Hindlimb muscle (tissue), 1 donor: ENCODE results near the gene HVCN1. TPM values are rescaled to one million over a fixed set of nuclear protein-coding genes. Genes with fewer than 3 reads are reported as not detected.

Experiments used
- DNase-seq: peaks from one replicate; pipeline ENCODE4 v3.0.0-alpha.2; 2013
- polyA plus RNA-seq: library from polyadenylated mRNA; unstranded; fragments of 120-200 nt; gene quantifications from one replicate; pipeline ENCODE4 v1.2.1, GENCODE V29; 2013; ENCODE audit not compliant: insufficient read length

HVCN1 gene
- polyA plus RNA-seq, 1 donor, result 4.4 TPM

DNA sequence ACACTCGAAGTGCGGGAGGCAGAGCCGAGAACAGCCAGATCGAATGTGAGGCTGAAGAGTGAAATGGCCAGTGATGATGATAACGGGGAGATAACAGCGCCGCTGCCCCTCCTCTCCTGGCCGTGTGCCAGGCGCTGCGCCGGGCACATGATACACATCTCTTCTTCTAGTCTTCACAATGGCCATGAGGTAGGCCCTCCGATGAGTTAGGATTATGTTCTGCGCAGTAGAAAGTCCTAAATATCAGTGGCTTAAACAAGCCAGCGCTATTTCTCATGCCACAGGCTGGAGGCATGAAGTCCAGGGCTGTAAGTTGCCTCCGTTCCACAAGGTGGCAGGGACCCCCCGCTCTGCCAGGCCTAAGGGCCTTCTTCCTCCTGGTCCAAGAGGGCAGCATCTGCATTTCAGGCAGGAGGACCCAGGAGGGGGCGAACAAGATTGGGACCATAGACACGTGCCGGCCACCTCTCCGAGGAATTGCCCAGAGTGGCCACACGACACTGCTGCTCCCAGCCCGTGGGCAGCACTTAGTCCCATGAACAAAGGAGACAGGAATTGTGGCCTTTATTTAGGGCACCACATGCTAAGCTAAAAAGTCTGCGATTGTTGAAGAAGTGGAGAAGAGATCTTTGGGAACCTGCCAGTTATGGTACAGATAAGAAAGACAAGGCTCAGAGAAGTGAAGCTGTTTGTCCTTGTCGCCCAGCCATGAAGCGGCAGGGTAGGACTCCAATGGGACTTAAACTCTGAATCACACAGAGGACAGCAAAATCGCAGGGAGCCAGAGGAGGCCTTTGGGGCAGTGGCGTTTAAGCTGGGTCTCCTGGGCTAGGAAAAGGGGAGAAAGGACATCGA lies 10.9 kb upstream of the HVCN1 start:
- DNase-seq, result no peak

DNA sequence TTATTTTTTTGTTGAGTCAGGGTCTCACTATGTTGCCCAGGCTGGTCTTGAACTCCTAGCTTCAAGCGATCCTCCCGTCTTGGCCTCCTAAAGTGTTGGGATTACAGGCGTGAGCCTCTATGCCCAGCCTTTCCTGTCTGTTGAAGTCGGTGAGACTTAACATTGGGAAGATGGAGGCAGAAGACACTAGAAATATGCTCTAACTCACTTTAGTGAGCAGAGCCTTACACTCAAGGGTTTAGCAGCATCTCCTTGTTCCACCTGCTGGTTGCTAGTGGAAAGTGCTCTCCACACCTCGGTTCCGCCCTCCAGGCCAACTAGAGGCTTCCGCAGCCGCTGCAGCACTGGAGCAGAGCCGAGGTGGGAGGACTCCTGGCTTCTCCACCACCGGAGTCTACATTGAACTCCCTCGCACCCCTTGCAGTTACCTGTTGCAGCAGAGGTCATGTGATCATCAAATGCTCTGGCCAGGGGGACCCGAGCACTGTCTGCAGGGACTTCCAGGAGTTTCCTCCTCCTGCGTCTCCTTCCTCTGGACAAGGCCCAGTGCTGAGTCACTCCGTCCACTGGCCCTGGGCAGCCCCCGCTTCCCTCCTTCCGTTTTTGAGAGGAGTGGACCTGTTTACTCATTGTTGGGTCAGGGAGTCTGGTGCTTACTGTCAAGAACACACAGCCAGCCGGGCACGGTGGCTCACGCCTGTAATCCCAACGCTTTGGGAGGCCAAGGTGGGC lies 9.4 kb upstream of the HVCN1 start:
- DNase-seq, result peak; percentile 81

DNA sequence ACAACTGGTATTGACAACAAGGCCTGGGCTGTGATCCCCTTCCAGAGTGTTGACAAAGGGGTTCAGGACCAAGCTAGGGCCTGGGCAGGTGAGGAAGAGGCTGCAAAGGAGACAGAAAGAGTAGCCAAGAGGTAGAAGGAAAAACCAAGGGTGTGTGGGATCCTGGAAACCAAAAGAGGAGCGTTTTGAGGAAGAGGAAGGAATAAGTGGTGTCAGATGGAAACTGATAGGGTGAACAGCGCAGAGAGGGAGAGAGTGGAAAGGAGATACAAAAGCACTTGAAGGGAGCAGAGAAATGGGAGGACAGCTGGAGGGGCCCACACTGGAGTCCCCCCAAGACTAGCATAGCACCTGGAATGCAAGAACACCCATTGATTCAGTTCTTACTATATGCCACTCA lies 8.3 kb upstream of the HVCN1 start:
- no peak for DNase-seq

DNA sequence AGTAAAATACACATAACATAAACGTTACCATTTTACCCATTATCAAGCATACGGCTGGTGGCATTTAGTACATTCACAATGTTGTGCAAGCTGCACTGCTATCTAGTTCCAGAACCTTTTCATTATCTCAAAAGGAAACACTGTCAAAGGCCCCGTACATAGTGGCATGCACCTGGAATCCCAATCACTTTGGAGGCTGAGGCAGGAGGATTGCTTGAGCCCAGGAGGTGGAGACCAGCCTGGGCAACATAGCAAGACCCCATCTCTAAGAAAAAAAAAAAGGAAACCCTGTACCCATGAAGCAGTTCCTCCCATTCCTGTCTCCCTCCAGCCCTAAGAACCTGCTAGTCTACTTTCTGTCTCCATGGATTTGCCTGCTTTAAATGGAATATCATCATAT lies 7.4 kb upstream of the HVCN1 start:
- no peak for DNase-seq

DNA sequence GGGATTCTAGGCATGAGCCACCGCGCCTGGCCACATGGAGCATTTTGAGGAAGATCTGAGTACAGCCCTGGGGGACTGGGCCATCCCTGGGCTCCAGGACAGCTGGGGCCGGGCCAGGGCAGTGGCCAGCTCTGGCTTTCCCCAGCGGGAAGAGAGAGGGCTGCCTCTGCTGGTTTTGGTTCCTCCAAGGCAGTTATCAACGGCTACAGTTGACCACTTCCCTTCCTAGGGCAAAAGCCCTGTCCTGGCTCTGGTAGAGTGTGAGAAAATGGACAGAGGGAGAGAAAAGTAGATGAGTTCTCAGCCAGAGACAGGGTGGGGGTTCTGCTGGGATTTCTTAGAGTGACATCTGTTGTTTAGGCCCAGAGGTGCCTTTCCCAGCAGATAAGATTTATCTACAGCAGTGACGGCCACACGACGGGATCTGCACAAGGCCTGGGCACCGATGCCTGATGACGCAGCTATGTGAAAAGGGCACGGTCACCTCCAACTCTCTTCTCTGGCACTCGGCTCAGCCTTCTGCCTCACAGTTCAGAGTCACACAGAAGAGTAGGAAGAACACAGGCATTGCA lies 5.5 kb upstream of the HVCN1 start:
- DNase-seq, result no peak

DNA sequence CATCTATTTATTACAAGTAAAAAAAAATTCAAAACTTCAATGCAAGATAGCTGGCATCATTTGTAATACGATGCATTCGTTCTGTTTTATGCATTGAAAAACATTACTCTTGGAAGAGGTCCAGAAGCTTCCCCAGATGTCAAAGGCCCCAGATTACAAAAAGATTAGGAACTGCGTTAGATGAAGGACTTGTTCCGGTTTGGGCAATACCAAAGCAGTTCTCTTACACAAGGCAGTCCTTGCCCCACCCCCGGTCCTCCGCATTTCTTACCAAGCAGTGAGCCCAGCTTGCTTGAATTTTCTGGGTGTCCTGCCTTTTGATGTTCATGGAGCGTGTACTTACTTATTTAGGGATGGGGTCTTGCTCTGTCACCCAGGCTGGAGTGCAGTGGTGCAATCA lies 4.8 kb upstream of the HVCN1 start:
- no peak for DNase-seq

DNA sequence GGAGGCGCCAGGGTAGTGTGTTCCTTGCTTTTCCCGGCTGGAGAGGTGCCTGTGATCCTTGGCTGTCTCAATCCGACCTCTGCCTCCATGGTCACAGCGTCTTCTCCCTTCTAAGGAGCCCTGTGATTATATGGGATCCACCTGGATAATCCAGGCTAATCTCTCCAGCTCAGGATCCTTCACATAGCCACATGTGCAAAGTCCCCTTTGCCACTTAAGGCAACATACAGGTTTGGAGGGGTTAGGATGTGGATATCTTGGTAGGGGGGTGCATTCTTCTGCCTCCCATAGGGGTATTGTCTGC lies 1.2 kb upstream of the HVCN1 start:
- DNase-seq, result no peak

DNA sequence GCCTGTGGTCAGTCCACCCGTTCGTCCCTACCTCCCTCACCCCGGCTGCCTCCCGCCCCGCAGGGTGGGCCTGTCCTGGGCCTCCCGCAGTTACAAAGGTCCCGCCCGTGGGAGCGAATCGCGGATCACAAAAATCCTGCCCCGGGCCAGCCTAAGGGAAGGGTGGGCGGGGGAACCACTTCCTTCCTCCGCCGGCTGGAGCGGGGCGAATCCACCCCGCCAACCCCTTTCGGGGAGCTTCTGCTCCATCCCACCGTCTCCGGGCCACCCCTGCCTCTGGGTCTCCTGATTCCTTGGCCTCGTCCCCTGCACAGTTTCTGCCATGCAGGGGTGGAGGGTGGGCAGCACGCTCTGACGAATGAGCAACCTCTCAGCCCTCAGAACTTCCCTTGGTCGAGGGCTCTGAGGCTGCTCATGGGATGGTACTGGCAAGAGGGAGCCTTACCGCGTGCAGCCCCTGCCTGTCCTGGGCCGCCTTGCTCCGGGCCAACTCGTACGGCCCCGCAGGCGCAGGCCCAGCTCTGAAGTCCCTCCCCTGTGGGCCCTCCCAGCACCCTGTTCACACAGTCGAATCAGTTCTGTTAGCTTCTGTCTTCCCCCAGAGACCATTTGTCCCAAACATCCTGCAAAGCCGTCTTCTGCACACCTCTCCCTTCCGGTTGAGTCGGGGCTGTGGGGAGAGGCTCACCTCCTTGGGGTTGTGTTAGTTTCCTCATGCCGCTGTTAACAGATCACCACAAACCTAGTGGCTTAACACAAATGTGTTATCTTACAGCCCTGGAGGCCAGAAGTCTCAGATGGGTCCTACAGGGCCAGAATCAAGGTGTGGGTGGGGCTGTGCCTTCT lies 589 bp upstream of the HVCN1 start:
- peak; percentile 61 for DNase-seq

DNA sequence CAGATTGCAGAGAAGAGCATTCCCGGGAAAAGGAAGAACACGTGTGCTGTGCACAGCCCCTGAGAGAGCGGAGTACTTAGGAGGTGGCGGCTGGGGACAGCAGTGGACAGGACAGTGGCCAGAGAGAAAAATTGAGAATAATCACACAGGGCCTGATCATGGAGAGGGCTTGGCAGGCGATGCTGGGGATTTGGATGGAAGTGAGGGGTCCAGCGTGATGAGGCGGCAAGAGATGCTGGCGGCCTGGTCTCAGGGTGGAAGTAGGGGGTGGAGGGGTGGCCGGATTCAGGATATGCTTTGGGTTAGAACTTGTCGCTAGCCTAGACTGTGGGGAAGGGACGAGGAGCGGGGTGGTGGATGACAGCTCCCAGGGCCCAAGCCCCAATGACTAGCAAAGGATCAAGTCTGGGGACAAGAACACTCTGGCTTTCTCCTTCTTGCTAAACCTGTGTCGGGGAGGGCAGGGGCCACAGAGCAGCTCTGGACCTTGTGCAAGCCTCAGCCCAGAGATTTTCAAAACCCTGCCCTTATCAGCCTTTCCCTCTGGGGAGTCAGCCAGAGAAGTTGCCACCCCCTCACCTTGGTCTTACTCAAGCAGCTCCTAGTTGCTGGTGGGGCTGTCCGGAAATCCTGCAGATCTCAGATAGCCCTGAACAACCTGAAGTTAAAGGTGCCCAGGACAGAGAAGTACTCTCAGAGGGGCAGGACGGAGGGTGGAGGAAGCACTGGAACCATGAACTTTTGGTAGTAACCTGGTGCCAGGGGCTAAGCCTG lies 1.3 kb downstream of the HVCN1 start:
- DNase-seq, result no peak

DNA sequence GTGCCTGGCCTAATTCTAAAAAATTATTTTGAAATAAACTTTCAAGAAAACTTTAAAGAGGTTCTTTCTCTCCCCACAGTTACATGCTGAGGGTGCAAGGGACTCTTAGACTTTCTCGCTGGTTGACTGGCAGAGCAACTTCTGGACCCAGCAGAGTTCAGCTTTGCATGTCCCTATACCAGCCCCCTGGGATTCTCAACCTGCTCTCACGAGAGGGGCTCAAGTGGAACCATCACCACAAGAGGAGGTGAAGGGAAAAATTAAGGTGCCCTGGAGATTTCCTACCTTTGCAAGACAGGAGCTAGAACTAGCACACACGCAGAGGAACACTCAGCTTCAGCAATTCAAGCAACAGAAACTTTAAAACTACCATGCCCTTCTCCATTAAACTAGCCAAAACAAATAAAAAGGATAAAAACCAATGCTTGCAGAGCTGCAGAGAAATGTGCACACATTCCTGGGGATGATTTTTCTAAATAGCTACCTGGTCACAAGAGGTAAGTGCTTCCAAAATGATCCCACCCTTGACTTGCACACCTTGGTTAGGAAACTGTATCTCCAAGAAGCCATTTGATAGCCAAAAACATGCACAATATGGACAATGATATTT lies 2.5 kb downstream of the HVCN1 start:
- no peak for DNase-seq

DNA sequence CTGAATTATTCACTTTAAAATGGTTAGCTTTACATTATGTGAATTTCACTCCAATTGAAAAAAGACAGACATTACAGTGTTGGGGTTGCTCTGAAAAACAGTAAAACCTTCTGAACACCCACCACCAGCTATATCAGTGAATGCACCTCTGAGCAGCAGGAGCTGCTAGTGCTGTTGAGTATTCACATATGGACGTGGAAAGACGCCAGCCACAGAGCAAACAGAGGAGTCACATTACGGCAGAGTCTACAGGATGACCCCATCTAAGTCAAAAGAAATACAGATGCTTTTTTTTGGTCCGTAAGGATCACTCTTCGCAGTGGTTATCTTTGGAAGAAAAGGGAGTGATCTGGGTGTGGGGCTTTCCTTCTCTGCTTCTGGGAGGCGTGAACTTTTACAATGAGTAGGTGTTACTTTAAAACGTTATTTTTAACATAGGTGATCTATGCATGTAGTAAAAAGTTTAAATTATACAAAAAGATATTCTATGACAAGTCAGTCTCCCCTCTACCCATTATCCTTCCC lies 4.5 kb downstream of the HVCN1 start:
- no peak for DNase-seq

DNA sequence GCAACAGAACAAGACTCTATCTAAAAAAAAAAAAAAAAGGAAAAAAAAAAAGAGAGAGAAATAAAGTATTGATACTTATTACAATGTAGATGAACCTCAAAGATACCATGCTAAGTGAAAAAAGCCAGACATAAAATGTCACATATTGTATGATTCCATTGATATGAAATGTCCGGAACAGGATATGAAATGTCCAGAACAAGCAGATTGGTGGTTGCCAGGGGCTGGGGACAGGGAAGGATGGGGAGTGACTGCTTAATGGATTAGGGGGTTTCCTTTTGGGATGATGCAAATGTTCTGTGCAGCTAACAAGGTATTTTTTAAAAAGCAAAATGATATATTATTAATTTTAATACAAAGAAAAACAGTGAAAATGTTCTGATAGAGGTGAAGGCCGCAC lies 5.0 kb downstream of the HVCN1 start:
- DNase-seq, result no peak

DNA sequence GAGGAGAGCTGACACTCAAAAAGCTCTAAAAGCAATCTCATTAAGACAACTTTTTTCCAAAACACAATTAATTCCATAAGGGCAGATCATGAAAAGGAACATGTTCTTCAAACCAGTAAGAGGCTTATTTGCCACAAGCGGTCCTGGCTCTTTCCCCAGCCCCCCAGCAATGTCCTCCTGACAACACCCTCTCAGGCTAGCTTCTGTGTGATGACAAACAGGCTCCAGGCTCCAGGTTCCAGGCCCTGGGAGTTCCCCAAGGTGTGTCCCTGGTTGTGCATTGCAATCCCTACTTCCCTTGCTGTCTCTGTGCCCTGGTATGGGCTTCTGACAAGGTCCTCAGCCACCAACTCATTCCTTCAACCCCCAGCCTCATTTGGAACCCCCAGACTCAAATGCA lies 8.9 kb downstream of the HVCN1 start:
- DNase-seq, result no peak

DNA sequence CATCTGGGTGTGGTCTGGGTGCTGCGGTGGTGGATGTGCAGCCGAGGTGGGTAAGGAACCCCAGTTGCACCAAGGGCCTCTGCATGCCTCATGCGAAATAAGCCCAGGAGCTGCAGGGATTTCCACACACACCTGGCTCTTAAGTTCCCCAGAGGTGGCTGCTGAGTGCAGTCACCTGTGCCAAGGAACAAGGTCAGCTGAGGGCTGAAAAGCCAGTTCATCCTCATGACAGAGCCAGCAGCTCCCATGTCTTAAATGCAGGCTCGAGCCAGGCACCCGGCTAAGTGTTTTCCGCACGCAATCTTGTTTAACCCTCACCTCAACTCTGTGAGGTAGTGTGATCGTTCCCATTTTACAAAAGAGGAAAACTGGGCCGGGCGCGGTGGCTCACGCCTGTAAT lies 9.7 kb downstream of the HVCN1 start:
- no peak for DNase-seq

DNA sequence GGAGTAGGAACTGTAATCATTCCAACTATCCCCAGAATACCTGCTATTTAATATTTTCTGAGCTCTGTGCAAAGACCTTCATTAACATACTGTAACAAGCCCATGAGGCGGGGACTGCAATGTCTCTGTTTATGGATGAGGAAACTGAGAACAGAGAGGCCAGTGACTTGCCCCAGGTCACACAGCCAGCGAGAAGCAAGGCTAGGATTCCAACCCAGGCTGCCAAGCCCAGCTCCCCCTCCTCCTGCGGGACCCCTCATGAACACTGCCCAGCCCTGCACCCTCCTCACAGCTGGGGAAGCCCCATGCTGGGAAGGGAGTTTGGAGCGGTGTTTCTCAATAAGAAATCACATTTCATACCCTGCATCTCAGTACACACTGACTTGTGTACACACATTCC lies 10.9 kb downstream of the HVCN1 start:
- DNase-seq, result no peak

DNA sequence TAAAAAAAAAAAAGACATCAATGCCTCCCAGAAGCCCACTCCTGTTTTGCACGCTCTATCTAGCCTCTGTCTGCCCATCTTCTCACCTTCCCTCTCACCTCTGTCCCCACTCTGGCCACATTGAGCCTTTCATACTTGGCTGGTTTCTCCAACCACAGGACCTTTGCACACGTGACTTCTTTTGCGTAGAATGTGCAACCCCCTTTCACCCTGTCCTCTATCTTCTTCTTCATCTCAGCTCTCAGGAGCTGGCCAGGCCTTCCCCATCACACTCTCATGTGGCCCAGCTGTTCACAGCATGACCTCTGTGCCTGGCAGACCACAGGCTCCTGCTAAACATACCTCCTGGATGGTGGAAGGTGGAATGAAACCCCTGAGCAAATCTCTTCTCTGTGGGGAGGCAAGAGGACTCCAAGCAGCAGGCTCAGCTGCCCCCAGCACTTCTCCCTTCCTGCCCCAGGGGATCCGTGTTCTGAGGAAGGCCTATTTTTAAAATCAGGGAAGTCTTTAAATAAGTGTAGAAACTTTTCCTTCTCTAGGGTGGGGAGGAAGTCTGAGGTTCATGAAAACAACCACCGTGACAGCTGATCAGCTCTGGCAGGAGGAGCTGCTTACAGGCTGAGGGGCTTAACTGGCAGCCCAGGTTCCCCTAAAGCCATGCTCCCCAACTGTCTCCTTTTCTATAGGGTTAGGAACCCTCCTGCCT lies 11.6 kb downstream of the HVCN1 start:
- DNase-seq, result no peak

DNA sequence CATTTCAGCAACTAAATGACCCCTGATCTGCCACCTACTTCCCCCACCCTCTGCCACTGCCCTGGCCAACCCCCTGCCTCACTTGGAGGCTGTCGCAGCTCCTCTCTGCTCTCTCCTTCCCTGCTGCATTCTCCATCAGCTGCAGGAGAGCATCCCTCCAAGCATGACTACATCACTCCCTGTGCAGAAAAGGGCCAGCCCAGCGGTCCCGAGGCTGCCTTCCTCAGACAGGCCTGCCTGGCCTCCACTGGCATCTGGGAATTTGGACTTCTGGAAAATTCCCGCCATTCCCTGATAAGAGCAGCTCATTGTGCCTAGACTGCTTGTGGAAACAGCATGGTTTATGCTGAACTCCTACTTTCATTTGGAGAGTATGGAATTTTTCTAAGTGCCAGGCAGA lies 12.7 kb downstream of the HVCN1 start:
- no peak for DNase-seq

DNA sequence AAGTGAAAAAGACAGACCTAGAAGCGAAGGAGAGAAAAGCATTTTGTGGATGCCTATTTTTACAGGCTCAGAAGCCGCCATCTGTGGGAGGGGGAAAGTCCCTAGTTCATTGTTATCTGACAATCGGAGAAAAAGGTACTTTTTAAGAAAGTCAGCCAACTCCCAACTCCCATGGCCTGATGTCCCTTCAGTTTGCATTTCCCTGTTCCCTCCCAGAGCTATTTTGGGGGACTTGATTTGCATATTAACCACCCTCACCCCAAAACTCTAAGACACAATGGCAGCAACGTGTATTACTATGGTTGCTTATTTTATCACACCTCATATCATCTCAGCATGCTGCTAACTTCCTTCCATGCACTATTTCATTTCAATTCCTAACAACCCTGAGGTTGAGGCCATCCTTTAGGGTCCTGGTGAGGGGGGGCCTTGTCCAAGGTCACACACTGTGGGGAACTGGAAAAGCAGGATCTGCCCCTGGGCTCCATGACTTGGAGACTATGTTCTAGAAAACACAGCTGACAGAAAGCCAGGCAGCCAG lies 18.7 kb downstream of the HVCN1 start:
- no peak for DNase-seq

DNA sequence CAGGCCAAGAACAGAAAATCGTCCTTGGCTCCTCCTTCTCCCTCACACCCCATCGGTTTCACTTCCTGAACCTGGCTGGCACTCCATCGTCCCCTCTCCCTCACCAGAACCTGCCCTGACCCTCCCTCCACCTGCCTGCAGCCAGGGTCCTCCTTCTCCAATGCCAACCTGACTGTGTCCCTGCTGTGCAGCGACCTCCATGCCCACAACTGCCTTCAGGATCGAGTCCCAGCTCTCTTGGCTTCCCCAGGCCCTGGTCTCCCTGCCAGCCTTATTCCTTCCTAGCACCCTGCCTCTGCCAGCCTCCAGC lies 19.8 kb downstream of the HVCN1 start:
- no peak for DNase-seq

DNA sequence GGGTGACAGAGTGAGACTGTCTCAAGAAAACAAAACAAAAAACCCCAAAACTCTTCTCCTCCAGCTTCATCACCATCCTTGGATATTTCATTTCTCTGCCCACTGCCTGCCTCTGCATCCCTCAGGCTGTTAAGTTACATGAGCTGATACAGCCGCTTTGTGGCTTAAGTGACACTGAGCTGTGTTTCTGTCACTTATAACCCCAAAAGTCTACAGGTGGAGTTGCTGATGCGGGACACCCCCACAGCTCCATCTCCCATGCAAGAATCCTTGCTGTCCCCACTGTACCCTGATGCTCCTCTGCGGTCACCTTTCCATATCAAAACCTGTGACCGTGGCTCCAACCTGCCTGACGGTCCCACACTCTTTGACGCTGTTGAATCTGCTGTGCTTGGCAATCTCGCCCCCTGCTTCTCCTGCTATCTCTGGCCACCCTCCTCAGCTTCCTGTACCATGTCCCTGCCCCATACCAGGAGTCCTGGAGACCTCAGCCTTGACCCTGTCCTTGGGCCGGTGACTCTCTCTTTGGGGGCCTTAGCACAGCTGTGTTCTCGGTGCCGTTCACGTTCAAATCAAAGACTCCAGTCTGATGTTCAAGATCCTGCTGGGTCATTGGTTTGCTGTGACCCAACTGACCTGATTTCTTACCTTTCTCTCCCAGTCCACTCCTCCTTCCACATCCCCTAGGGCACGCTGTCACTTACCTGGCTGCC lies 20.3 kb downstream of the HVCN1 start:
- no peak for DNase-seq
